H1 (cell line): ENCODE results near the gene NELFA. TPM values are rescaled to one million over a fixed set of nuclear protein-coding genes. Genes with fewer than 3 reads are reported as not detected.

ENCODE experiments used
- CTCF ChIA-PET: fragments of 300-600 bp; sonication (Branson Sonifier 250); formaldehyde crosslinking; loops from one replicate; lab custom pipeline; 2021; ENCODE audit not compliant: partially characterized antibody; lab: Charles Lee
- POLR2A ChIA-PET: fragments of 300-600 bp; sonication (Branson Sonifier 250); formaldehyde crosslinking; loops from one replicate; lab custom pipeline; 2021; ENCODE audit warnings: inconsistent platforms; ENCODE audit not compliant: partially characterized antibody; lab: Charles Lee
- DNase-seq, 2 experiments: peaks; one replicate each; pipeline versions ENCODE4 v3.0.0 to v3.0.0-alpha.2; 2010 to 2022; ENCODE audit warnings: low spot score in 2 of 2, low read depth in 1 of 2, mixed read lengths in 1 of 2
- FAIRE-seq: peaks from 2 replicates; lab custom pipeline; 2011; peaks lifted over from hg19 to GRCh38; lab: Jason Lieb, UNC
- H2AFZ ChIP-seq: 2 replicates; pipeline ENCODE4 v1.8.1; 2012; ENCODE audit warnings: low read length, inconsistent platforms
- H2AK5ac ChIP-seq: 2 replicates; pipeline ENCODE4 v1.6.1; 2013; ENCODE audit warnings: low read depth, low read length
- H2BK120ac ChIP-seq: replicated peaks from 2 replicates; pipeline ENCODE3; 2013; ENCODE audit warnings: low read depth, low read length, inconsistent platforms
- H2BK12ac ChIP-seq: 2 replicates; pipeline ENCODE4 v1.6.1; 2013; ENCODE audit warnings: low read depth, low read length
- H2BK15ac ChIP-seq: 2 replicates; pipeline ENCODE4 v1.6.1; 2013; ENCODE audit warnings: low read length
- H2BK20ac ChIP-seq: 2 replicates; pipeline ENCODE4 v1.6.1; 2013; ENCODE audit warnings: low read length
- H2BK5ac ChIP-seq: 2 replicates; pipeline ENCODE4 v1.6.1; 2013; ENCODE audit warnings: low read depth, low read length
- H3K14ac ChIP-seq: 2 replicates; pipeline ENCODE4 v1.6.1; 2013; ENCODE audit warnings: inconsistent platforms; ENCODE audit not compliant: insufficient read length
- H3K18ac ChIP-seq: 2 replicates; pipeline ENCODE4 v1.6.1; 2013; ENCODE audit warnings: low read length; ENCODE audit errors: extremely low read depth
- H3K23ac ChIP-seq: 2 replicates; pipeline ENCODE4 v1.6.1; 2013; ENCODE audit warnings: inconsistent platforms; ENCODE audit not compliant: insufficient read length
- H3K23me2 ChIP-seq: 2 replicates; pipeline ENCODE4 v1.6.1; 2013; ENCODE audit warnings: low read depth, low read length
- H3K27ac ChIP-seq: 2 replicates; pipeline ENCODE4 v1.6.1; 2011; ENCODE audit warnings: low read depth, low read length, inconsistent platforms
- H3K27me3 ChIP-seq, 4 experiments: replicated peaks in 1 of 4; 1 replicate in 1 of 4; 2 replicates in 3 of 4; pipeline versions ENCODE4 v1.6.1 to v1.8.1; 2011 to 2013; ENCODE audit warnings: low read length in 3 of 4, mild to moderate bottlenecking in 3 of 4, inconsistent platforms in 2 of 4, mixed read lengths in 2 of 4, moderate library complexity in 1 of 4; ENCODE audit not compliant: control insufficient read depth in 3 of 4, insufficient read depth in 3 of 4; ENCODE audit errors: extremely low read depth in 1 of 4
- H3K36me3 ChIP-seq, 4 experiments: 2 replicates each; pipeline versions ENCODE4 v1.6.1 to v1.8.1; 2011 to 2013; ENCODE audit warnings: mild to moderate bottlenecking in 4 of 4, low read length in 3 of 4, moderate library complexity in 2 of 4, control low read depth in 1 of 4, inconsistent platforms in 1 of 4; ENCODE audit not compliant: insufficient read depth in 4 of 4, control insufficient read depth in 2 of 4
- H3K4ac ChIP-seq: replicated peaks from 2 replicates; pipeline ENCODE3; 2013; ENCODE audit warnings: low read length, low read depth, mixed read lengths, inconsistent platforms; ENCODE audit not compliant: insufficient read length
- H3K4me1 ChIP-seq, 4 experiments: replicated peaks in 1 of 4; 1 replicate in 1 of 4; 2 replicates in 3 of 4; pipeline versions ENCODE4 v1.6.1 to v1.8.1; 2011 to 2013; ENCODE audit warnings: low read length in 3 of 4, inconsistent platforms in 2 of 4, mixed read lengths in 1 of 4; ENCODE audit not compliant: insufficient read depth in 4 of 4, control insufficient read depth in 3 of 4
- H3K4me2 ChIP-seq, 2 experiments: 2 replicates each; pipeline versions ENCODE4 v1.6.1 to v1.8.1; 2011 to 2013; ENCODE audit warnings: low read depth in 2 of 2, low read length in 2 of 2, control low read depth in 1 of 2, inconsistent platforms in 1 of 2, mild to moderate bottlenecking in 1 of 2; ENCODE audit not compliant: insufficient read depth in 1 of 2
- H3K4me3 ChIP-seq, 4 experiments: fragments of 200-600, 300-600 bp in 1 of 4; sonication (generic), shearing (Covaris generic), sonication (Bioruptor Twin) in 1 of 4; 2 replicates each; pipeline versions ENCODE4 v1.5.1 to v1.8.1; 2011 to 2016; ENCODE audit warnings: low read length in 4 of 4, low read depth in 3 of 4, control low read depth in 2 of 4, inconsistent platforms in 2 of 4, mild to moderate bottlenecking in 2 of 4, mixed read lengths in 1 of 4, moderate library complexity in 1 of 4; ENCODE audit not compliant: insufficient read depth in 2 of 4; ENCODE audit errors: extremely low read depth in 1 of 4
- H3K56ac ChIP-seq: replicated peaks from 2 replicates; pipeline ENCODE3; 2013; ENCODE audit warnings: low read depth, mild to moderate bottlenecking, mixed read lengths, low read length, inconsistent platforms; ENCODE audit not compliant: insufficient read length
- H3K79me1 ChIP-seq: 2 replicates; pipeline ENCODE4 v1.6.1; 2013; ENCODE audit warnings: low read depth, low read length, control low read depth
- H3K79me2 ChIP-seq, 2 experiments: 2 replicates each; pipeline versions ENCODE4 v1.6.1 to v1.8.1; 2012 to 2013; ENCODE audit warnings: low read length in 2 of 2, mild to moderate bottlenecking in 2 of 2, inconsistent platforms in 1 of 2; ENCODE audit not compliant: insufficient read depth in 2 of 2, control insufficient read depth in 1 of 2
- H3K9ac ChIP-seq, 4 experiments: replicated peaks in 1 of 4; 1 replicate in 1 of 4; 2 replicates in 3 of 4; pipeline versions ENCODE4 v1.6.1 to v1.8.1; 2011 to 2013; ENCODE audit warnings: low read depth in 3 of 4, low read length in 3 of 4, control low read depth in 2 of 4, mild to moderate bottlenecking in 2 of 4, moderate library complexity in 2 of 4, inconsistent platforms in 1 of 4; ENCODE audit errors: extremely low read depth in 1 of 4
- H3K9me3 ChIP-seq, 2 experiments: 2 replicates each; pipeline versions ENCODE4 v1.6.1 to v1.8.1; 2012 to 2013; ENCODE audit warnings: mild to moderate bottlenecking in 2 of 2, moderate library complexity in 2 of 2, control low read depth in 1 of 2, inconsistent platforms in 1 of 2, low read depth in 1 of 2, low read length in 1 of 2, mixed read lengths in 1 of 2; ENCODE audit not compliant: insufficient read depth in 2 of 2
- H4K20me1 ChIP-seq, 2 experiments: replicated peaks in 1 of 2; 2 replicates each; pipeline versions ENCODE3 to v1.8.1; 2011 to 2013; ENCODE audit warnings: inconsistent platforms in 2 of 2, low read length in 2 of 2, mild to moderate bottlenecking in 1 of 2; ENCODE audit not compliant: insufficient read depth in 2 of 2, control insufficient read depth in 1 of 2
- H4K5ac ChIP-seq: 2 replicates; pipeline ENCODE4 v1.6.1; 2013; ENCODE audit warnings: low read length, low read depth, mixed read lengths, inconsistent platforms; ENCODE audit not compliant: insufficient read length
- H4K8ac ChIP-seq: 2 replicates; pipeline ENCODE4 v1.8.0; 2013; ENCODE audit warnings: mild to moderate bottlenecking, moderate library complexity, low read length, inconsistent platforms; ENCODE audit not compliant: insufficient read depth; ENCODE audit errors: extremely low read depth
- H4K91ac ChIP-seq: replicated peaks from 2 replicates; pipeline ENCODE3; 2013; ENCODE audit warnings: low read length, mixed read lengths, inconsistent platforms; ENCODE audit not compliant: insufficient read length
- ATF3 ChIP-seq: IDR thresholded peaks from 2 replicates; pipeline ENCODE4 v1.6.1; 2011; ENCODE audit warnings: low read depth, mild to moderate bottlenecking, low read length; ENCODE audit not compliant: insufficient read depth
- CBX5 ChIP-seq: fragments of 300-800, 300-1000 bp; sonication (generic); IDR thresholded peaks from 2 replicates; pipeline ENCODE4 v1.7.1; 2016; ENCODE audit warnings: antibody characterized with exemption, low read length, low read depth
- FOSL1 ChIP-seq: IDR thresholded peaks from 2 replicates; pipeline ENCODE4 v1.6.1; 2011; ENCODE audit warnings: mild to moderate bottlenecking, low read depth, low read length, moderate library complexity; ENCODE audit not compliant: insufficient read depth
- KDM4A ChIP-seq: IDR thresholded peaks from one replicate; pipeline ENCODE4 v1.7.1; 2012; ENCODE audit warnings: low read depth, mild to moderate bottlenecking, moderate library complexity, low read length, inconsistent platforms; ENCODE audit not compliant: severe bottlenecking
- MAFK ChIP-seq: IDR thresholded peaks from 2 replicates; pipeline ENCODE4 v1.6.1; 2012; ENCODE audit warnings: low read depth, mild to moderate bottlenecking, improper control_type of control experiment, low read length
- SIRT6 ChIP-seq: IDR thresholded peaks from one replicate; pipeline ENCODE4 v1.7.1; 2012; ENCODE audit warnings: low read length, inconsistent platforms
- YY1 ChIP-seq: IDR thresholded peaks from 2 replicates; pipeline ENCODE4 v1.6.1; 2011; ENCODE audit warnings: low read depth, mild to moderate bottlenecking, low read length
- ZNF274 ChIP-seq: IDR thresholded peaks from 2 replicates; pipeline ENCODE4 v1.7.0; 2012; ENCODE audit warnings: low read length, borderline replicate concordance; ENCODE audit errors: extremely low read depth
- WGBS, 2 experiments: shearing (Covaris generic) in 1 of 2; methylation state at CpG; one replicate each; pipeline versions ENCODE4 v1.1.6 to v1.1.7; 2013 to 2015; ENCODE audit warnings: low lambda C conversion rate in 2 of 2, mixed read lengths in 2 of 2, inconsistent platforms in 1 of 2, low coverage in 1 of 2, missing lambda C conversion rate in 1 of 2; ENCODE audit not compliant: insufficient replicate concordance in 2 of 2, insufficient coverage in 1 of 2, insufficient read length in 1 of 2; ENCODE audit errors: extremely low coverage in 1 of 2, missing lambda C conversion rate in 1 of 2; 5-methylcytosine and 5-hydroxymethylcytosine counted together
- polyA plus RNA-seq, 7 experiments: library from polyadenylated mRNA; depleted of rRNA in 3 of 7; stranded (reverse) in 5 of 7; unstranded in 2 of 7; fragments of >200 nt in 5 of 7; fragments of 200-250 nt in 2 of 7; gene quantifications; 1 replicate in 5 of 7; 2 replicates in 1 of 7; 4 replicates in 1 of 7; pipeline versions ENCODE4 v1.2.1 to v1.2.3, GENCODE V29; 2011 to 2013; ENCODE audit warnings: missing spikeins in 2 of 7, mixed read lengths in 2 of 7
- total RNA-seq: library from RNA; stranded (reverse); fragmentation: NEBNext Ultra II Directional; extraction: Animal tissue kit (Norgen Biotek cat#: 25700); gene quantifications from 2 replicates; pipeline ENCODE4 v1.2.1, GENCODE V29; 2021

The NELFA gene
- total and polyA plus RNA-seq, 2 of the 8 experiments (the other 6 are each of a cell fraction or from before 2014, with no cell fraction given): 41.8 to 57.5 TPM

- Histone ChIP-seq H3K23ac (no peak overlapping the region), H3K4me2 (no peak overlapping the region), H2BK20ac (no peak overlapping the region), H2AFZ (no peak overlapping the region), H3K18ac (no peak overlapping the region), H3K4ac (no peak overlapping the region), H3K14ac (no peak overlapping the region), H4K5ac (no peak overlapping the region), H2BK120ac (no peak overlapping the region), H4K8ac (no peak overlapping the region), H3K4me1 (no peaks in the 10 kb centered on the region), H3K56ac (no peak overlapping the region), H4K20me1 (peaks cover 6% of the 10 kb centered on the region in 2 experiments), H3K79me2 (no peaks in the 10 kb centered on the region), H3K4me3 (no peak overlapping the region), H3K36me3 (peaks cover 11 to 44% (median 31%) of the 10 kb centered on the region in 4 experiments), H2BK15ac (no peak overlapping the region), H2BK12ac (no peak overlapping the region), H3K23me2 (no peaks in the 10 kb centered on the region), H3K27ac (no peak overlapping the region), H4K91ac (no peak overlapping the region), H2AK5ac (no peak overlapping the region), H3K79me1 (no peaks in the 10 kb centered on the region; the same call in 1 of the 2 replicates), H2BK5ac (no peak overlapping the region), H3K9ac (no peak overlapping the region), H3K27me3 (no peaks in the 10 kb centered on the region), H3K9me3 (no peaks in the 10 kb centered on the region)
- WGBS, 2 experiments: 94% methylated on average over 7 of the region's 7 CpGs; no CpG with 5 or more reads in 1 of the 2 experiments
- ChIA-PET POLR2A (no interaction called here), CTCF (interaction anchor here (0.6 to 1.3 kb wide), 3 partner anchors 12 to 130 kb away, joined by 3 to 5 read pairs (median 4); no protein-coding TSS in a partner anchor)
- FAIRE-seq (no peak), DNase-seq (no peak)
- no peak for TF ChIP-seq ATF3
- no peak for TF ChIP-seq KDM4A
- TF ChIP-seq SIRT6: no peak
- no peak for TF ChIP-seq MAFK
- no peak for TF ChIP-seq CBX5
- no peak for TF ChIP-seq ZNF274
- no peak for TF ChIP-seq YY1
- TF ChIP-seq FOSL1: no peak
Observed at GRCh38 chr4:1940566-1940965, 68.2 kb downstream of the NELFA start.
